SK-MEL-5 (cell line): ENCODE measurements around the gene NOB1. TPM values are rescaled to one million over a fixed set of nuclear protein-coding genes. Genes with fewer than 3 reads are reported as not detected.
"Not testable (repeated sequence)": the region's sequence is repeated elsewhere in the genome, so short reads cannot be mapped to it uniquely, and the experiment has no call there.

Experiments
- DNase-seq: peaks from one replicate; pipeline ENCODE4 v3.0.0-alpha.2; 2016; ENCODE audit warnings: low read depth, low spot score
- in situ Hi-C: cut with HindIII; loops from 2 replicates; pipeline ENCODE4 v1.10.0; 2016; ENCODE audit warnings: low sequenced_read_pairs, high pct_unique_total_duplicates, low pct_unique_long_range_greater_than_20kb
- total RNA-seq: library from RNA; depleted of rRNA; stranded (reverse); fragments of >200 nt; shearing (Covaris generic); gene quantifications from 2 replicates; pipeline ENCODE4 v1.2.3, GENCODE V29; 2014

The NOB1 gene
- total RNA-seq, 1 experiment from 2014 or later, result 16.5 TPM

DNA sequence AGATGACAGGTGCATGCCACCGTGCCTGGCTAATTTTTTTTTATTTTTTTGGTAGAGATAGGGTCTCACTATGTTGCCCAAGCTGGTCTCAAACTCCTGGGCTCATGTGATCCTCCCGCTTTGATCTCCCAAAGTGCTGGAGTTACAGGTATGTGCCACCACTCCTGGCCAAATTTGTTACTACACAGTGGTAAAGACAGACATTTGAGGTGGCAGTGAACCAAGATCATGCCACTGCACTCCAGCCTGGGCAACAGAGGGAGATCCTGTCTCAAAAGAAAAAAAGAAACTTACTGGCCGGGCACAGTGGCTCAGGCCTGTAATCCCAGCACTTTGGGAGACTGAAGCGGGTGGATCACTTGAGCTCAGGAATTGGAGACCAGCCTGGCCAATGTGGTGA lies 25.7 kb downstream of the NOB1 start:
- in situ Hi-C loops, DNase-seq: not testable (repeated sequence)

DNA sequence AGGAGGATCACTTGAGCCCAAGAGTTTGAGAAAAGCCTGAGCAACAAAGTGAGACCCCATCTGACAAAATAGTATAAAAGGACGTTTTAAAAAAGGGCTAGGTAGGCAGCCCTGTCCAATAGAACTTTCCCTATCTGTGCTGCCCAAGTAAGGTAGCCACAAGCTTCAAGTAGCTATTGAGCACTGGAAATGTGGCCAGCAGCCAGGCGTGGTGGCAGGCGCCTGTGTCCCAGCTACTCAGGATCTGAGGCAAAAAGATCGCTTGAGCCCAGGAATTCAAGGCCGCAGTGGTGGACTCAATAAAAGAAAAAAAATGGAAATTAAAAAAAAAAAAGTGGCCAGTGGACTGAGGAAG lies 26.8 kb downstream of the NOB1 start:
- in situ Hi-C loops, result no loop called here
- DNase-seq, result no peak

DNA sequence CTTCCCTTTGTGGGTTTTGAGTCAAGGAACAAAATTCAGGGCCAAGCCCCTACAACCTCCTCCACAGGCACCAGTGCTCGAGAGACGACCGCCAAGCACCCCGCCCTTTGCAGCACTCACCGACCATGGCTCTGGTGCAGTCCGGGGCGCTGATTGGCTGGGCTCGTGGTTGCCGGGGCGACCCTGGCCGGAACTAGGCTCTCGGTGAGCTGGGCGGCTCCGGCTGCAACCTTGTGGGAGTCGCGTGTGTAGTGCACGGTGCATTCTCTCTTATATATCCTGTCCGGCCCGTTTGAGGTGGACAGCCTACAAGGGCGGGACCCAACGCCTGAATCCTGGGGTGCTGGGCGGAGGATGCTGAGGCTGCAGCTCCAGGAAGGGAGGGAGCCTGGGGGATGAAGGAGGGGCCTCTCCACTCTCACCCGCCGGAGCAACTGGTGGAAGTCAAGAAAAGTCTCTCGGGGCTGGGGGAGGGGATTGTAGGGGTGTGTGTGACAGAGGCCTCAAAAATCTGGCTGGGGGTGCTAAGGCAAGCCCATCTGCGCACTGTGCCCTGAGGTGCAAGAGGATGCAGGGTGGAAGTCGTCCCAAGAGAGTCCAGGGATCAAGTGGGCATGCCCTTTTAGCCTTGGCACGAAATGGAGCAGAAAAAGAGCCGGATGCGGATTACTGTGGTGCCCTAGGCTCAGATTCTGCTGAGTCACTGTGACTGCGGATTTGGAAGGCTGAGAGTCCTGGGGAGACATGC lies 28.2 kb downstream of the NOB1 start, which contains the start of gene NQO1:
NQO1 (minus strand) TSS at position 248 of the 748 bp plus-strand sequence; CDS start at position 127, 121 bp downstream.
- in situ Hi-C loops, result no loop called here
- peak; percentile 98 for DNase-seq

DNA sequence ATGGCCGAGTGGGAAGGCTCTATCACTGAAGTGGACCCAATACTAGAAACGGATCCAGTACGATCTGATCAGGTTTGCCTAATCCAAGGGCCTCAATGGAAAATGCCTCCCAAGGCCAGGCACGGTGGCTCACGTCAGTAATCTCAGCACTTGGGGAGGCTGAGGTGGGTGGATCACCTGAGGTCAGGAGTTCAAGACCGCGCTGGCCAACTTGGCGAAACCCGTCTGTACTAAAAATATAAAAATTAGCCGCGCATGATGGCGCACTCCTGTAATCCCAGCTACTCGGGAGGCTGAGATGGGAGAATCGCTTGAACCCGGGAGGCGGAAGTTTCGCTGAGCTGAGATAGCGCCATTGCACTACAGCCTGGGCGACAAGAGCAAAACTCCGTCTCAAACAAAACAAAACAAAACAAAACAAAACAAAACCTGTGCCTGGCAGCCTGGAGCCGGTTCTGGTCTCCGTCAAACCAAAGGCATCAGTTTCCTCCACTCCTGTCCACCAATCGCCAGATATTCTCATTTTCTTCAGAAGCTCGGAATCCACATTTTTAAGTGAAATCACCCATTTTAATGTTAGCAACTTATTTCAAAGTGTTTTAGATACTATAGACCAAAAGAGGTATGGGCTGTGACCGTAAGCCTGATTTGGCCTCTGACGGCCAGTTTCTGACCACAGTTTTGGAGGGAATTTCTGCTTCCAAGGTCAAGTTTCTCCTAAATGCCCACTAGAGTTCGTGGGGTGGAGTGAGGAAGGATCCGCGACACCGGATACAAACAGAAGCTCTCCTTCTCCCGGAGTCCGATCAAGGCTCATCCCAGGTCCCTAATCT lies 29.0 kb downstream of the NOB1 start:
- DNase-seq, result no peak
- in situ Hi-C loops, result no loop called here

DNA sequence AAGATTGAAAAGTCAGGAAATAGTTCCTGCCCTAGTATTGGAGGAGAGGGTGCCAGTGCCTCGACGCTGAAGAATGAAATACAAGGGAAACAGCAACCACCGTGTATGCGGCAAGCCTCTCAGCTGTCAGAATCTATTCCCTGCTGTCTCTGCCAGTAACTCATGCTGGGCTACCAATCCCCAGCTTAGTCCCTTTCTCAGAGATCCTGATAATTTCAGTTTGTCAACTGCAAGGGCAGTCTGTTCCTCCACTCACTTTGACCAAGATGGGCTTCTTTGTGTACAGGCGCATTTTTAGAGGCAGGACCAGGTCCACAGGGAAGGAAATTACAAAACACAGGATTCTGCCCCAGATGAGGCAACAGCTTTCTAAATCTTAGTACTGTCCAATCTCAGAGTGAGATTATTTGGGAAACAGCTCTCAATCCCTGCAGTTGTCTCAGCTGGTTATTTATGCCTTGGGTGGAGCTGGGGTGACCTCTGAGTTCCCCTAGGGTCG lies 29.7 kb downstream of the NOB1 start:
- DNase-seq, result no peak
- in situ Hi-C loops, result no loop called here

DNA sequence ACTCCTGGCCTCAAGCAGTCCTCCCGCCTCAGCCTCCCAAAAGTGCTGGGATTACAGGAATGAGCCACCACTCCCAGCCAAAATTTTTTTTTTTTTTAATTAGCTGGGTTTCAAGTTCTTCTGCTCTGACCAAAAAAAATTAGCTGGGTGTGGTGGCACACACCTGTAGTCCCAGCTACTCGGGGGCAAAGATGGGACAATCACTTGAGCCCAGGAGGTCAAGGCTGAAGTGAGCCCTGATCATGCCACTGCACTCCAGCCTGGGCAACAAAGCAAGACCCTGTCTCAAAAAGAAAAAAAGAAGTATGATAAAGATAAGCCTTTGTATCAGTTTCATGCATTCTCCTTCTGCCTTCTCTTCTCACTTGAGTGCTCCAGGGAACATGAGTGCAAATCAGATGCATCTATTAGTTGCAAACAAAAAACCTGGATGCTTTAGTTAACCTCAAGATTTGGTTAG lies 30.3 kb downstream of the NOB1 start:
- in situ Hi-C loops, result no loop called here

DNA sequence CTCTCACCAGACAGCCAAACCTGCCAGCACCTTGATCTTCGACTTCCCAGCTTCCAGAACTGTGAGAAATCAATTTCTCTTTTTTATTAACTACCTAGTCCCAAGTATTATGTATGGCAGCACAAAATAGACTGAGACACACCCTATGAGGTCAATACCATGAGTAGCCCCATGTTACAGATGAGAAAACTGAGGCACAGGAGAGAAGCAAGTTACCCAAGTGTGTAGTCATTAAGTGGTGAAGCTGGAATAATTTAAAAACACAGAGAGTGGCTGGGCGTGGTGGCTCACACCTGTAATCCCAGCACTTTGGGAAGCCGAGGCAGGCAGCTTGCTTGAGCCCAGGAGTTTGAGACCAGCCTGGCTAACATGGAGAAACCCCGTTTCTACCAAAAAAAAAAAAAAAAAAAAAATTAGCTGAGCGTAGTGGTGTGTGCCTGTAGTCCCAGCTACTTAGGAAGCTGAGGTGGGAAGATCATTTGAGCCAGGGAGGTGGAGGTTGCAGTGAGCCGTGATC lies 33.2 kb downstream of the NOB1 start:
- DNase-seq, result no peak
- in situ Hi-C loops, result no loop called here

More for the DNA sequence above, 30.3 kb downstream of the NOB1 start:
- no peak for DNase-seq

DNA sequence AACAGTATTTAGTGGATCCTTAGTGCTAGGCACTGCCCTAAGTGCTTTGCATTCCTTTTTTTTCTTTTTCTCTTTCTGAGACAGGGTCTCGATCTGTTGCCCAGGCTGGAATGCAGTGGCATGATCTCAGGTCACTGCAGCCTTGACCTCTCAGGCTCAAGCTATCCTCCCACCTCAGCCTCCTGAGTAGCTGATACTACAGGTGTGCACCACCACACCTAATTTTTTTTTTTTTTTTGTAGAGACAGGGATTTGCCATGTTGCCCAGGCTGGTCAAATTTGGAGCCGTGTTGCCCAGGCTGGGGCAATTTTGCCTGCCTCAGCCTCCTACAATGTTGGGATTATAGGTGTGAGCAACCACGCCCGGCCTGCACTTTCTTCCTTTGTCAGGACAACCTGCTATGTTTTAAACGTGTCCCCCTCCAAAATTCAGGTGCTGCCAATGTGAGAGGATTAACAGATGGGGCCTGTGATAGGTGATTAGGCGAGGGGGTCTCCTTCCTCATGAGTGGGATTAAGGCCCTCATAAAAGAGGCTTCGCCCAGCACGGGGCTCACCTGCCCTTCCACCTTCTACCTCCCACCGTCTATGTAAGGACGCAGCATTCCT lies 33.8 kb downstream of the NOB1 start:
- DNase-seq, result no peak
- in situ Hi-C loops, result no loop called here

DNA sequence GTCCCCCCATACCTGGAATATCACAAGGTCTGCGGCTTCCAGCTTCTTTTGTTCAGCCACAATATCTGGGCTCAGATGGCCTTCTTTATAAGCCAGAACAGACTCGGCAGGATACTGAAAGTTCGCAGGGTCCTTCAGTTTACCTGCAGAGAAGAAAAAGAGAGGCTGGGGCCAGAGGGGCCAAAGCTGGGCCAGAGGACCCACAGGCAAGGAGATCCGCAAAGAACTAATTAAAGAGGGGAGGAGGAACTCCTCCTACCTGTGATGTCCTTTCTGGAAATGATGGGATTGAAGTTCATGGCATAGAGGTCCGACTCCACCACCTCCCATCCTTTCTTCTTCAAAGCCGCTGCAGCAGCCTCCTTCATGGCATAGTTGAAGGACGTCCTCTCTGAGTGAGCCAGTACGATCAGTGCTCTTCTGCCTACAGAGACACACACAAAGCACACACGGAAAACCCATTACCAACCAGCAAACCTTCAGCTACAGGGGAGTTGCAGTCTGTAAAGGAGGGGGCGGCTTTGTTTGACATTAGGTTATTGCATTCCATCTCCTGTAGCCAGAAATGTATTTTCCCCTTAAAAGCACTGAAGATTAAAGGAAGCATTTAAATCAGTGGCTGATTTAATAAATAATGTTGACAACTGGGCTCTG lies 36.5 kb downstream of the NOB1 start:
- in situ Hi-C loops, result no loop called here
- DNase-seq, result no peak

DNA sequence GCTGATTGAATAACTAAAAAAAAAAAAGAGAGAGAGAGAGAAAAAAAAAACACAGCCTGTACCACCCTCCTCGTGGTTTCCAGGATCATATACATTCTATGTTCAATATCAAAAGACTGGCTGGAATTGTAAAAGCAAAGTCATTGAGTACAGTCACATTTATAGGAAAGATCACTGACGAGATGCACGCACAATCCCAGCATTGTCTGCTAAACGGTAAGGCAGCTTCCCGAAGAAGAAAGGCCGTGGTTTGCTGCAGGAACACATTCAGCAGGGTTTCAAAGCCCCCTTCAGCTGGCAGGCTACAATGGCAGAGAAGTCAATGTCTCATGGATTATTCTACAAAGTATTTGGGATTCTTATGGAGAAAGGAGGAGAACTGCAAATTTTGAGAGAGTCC lies 37.7 kb downstream of the NOB1 start:
- peak; percentile 91 for DNase-seq
- in situ Hi-C loops, result no loop called here

DNA sequence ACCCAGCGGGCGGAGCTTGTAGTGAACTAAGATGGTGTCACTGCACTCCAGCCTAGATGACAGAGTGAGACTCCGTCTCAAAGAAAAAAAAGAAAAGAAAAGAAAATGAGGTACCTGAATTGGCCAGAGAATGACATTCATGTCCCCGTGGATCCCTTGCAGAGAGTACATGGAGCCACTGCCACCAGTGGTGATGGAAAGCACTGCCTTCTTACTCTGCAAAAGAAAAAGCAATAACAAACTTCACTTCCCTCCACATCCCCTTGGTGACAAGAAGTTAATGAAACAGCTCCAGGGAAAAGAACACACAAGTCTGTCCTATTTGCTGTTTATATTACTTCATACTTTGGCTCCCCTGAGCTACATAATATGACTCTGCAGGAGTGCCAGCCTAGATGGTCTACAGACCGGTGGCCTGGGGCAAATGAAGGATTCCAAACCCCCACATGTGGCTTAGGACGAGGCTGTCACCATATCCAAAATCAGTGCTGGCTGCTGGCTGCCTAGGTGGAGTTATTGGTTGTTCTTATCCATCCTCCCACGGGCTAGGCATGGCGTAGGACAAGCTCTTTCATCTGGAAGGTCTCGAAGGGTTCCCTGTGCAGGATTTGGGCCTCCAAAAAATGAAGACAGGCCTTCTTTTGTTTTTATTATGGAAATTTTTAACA lies 41.7 kb downstream of the NOB1 start:
- no peak for DNase-seq
- in situ Hi-C loops, result no loop called here

DNA sequence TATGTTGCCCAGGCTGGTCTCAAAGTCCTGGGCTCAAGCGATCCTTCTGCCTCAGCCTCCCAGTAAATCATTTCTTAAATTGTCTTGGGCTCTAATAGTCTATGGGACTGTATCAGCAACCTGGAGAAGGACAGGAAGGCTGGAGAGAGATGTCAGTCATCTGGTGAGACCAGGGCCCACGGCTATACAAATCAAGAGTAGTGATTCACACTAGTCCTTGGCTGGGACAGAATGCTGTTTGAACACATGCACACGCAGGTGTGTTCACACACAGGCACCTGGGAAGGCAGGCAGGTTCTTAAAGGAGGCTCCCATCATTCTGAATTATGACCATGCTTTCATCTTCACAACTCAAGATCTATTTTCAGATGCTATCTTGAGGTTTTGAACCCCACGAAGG lies 42.4 kb downstream of the NOB1 start:
- DNase-seq, result no peak
- in situ Hi-C loops, result no loop called here

DNA sequence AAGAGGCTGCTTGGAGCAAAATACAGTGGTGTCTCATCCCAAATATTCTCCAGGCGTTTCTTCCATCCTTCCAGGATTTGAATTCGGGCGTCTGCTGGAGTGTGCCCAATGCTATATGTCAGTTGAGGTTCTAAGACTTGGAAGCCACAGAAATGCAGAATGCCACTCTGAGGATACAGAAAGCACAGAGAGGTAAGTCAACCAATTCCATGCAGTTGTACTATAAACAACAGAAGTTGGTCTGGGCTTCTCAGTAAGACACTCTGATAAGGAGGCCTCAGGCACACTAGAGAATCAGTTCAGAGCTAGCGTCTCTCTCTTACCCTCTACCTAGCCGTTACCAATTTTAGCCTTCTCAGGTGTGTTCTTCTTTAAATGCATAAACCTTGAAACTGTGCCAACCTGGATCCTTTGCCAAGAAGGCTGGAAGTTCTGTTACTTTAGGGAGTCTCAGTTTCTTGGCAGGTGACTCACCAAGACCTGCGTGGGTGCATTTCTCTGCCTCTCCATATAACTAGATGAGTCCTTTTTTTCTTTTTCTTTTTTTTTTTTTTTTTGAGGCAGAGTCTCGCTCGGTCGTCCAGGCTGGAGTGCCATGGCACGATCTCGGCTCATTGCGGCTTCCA lies 43.5 kb downstream of the NOB1 start:
- in situ Hi-C loops, result no loop called here
- no peak for DNase-seq

DNA sequence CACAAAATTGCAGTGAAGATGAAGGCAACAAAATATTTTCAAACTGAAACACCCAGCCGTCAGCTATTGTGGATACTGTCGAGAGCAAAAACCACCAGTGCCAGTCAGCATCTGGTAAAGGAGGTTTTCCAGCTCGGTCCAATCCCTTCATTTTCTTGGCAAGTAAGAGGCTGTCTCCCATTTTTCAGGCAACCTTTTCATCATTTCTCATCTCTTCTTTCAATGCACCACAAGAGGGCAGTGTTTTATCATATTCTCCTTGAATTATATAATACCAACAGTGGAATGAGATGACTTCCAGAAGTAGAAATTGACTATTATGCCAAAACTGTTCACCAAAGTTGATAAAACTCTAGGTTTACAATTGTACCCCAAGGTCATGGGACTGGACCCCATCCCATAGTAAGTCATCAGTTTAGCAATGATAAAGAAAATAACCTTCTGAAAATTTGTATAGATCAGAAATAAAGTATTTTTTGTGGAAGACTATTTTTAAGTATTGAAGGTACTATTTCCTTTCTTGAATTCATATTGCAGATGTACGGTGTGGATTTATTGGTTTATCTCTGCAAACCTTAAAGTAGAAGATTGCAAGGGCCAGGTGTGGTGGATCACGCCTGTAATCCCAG lies 45.2 kb downstream of the NOB1 start:
- peak; percentile 81 for DNase-seq
- in situ Hi-C loops, result no loop called here

DNA sequence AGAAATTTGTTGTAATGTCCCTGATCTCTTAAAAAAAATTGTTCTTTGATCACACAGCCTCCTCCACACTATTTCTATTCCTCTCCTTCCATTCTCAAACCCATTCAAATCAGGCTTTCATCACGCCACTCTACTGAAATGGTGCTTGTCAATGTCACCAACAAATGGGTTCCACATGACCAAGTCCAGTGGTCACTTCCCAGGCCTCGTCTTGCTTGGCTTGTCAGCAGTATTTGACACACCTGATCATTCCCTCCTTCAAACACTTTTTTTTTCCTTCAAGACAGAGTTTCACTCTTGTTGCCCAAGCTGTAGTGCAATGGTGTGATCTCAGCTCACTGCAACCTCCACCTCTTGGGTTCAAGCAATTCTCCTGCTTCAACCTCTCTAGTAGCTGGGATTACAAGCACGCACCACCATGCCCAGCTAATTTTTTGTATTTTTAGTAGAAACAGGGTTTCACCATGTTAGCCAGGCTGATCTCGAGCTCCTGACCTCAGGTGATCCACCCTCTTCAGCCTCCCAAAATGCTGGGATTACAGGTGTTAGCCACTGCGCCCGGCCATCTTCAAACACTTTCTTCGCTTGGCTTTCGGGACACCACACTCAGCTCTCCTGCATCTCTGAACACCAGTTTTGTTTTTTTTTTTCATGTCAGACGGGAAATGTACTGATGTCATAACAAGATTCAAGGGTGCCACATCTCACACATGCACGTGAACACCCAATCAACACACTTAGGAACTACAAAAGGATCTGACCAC lies 46.6 kb downstream of the NOB1 start:
- in situ Hi-C loops, result no loop called here
- DNase-seq, result no peak

DNA sequence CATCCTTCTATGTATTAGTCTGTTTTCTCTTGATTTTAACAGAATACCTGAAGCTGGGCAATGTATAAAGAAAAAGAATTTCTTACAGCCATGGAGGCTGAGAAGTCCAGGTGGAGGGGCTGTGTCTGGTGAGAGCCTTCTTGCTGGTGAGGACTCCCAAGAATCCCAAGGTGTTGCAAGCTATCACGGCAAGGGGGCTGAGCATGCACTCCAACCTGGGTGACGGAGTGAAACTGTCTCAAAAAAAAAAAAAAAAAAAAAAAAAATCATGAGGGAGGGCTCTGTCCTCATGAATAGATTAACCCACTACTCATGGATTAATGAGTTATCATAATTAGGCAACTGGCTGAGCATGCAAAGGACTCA lies 47.8 kb downstream of the NOB1 start:
- DNase-seq, result no peak

More for the DNA sequence above, 47.8 kb downstream of the NOB1 start:
- in situ Hi-C loops, result no loop called here
